Left ventricle myocardium superior (tissue), 1 donor: ENCODE results near the gene GPR26. TPM values are rescaled to one million over a fixed set of nuclear protein-coding genes. Genes with fewer than 3 reads are reported as not detected.

Source experiments
- ATAC-seq: fragments of 200-7000 bp; cut with Tn5 transposase; one replicate; pipeline ENCODE4 v1.9.1; 2020; ENCODE audit warnings: mild to moderate bottlenecking, moderate library complexity
- DNase-seq: peaks from one replicate; pipeline ENCODE4 v3.0.0-alpha.2; 2020
- intact Hi-C: fragments of 100-400 bp; cut with micrococcal nuclease; formaldehyde crosslinking; loops from one replicate; pipeline ENCODE4 v1.11.0; 2022
- total RNA-seq: library from RNA; stranded (reverse); fragmentation: NEBNext Ultra II Directional; extraction: Animal tissue kit (Norgen Biotek cat#: 25700); gene quantifications from one replicate; pipeline ENCODE4 v1.2.1, GENCODE V29; 2021
- donor health status: DM: no; HTN: yes; CAD: no; lungs with severe emphysema.

GPR26 gene
- total RNA-seq, 1 donor from 2014 or later: not detected

DNA sequence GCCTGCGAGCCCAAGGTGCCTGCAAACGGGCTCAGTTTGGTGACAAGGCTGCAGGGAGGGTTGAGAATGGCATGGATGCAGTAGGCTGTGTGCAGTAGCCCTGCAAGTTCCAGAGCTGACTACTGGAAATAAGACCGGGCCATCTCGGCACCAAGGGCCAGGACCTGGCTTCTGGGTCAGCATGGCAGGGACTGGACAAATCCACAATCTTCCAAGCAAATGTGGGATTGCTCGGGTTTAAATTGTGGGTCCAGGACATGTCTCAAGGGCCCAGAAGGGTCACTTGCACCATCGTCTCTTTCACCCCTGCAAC lies 78.0 kb downstream of the GPR26 start:
- no peak for DNase-seq
- intact Hi-C loops: no loop called here
- no peak for ATAC-seq

Other genes with a start within 250 kb of the GPR26 start
- gene CPXM2, start 225.5 kb downstream of the GPR26 start, total RNA-seq: 4.1 TPM